Stimulated activated CD4-positive, alpha-beta T cell treated with anti-CD3 and anti-CD28 coated beads, Interleukin-2, amount 100 ng/mL, for 24 hours (primary cell): ENCODE measurements around the gene LST1.
"Not testable (repeated sequence)": the region's sequence is repeated elsewhere in the genome, so short reads cannot be mapped to it uniquely, and the experiment has no call there.

Experiments used
- DNase-seq, 2 donors: peaks; one replicate each; pipeline ENCODE4 v3.0.0-alpha.2; 2020

LST1 gene

GRCh38 chr6:31581434-31582229 is 4.4 kb upstream of the LST1 start:
- peak; percentile 29 to 36 for DNase-seq

GRCh38 chr6:31582230-31582643 is 3.8 kb upstream of the LST1 start, which contains the start of gene LTB:
Gene LTB (minus strand): TSS chr6:31582424. CDS start chr6:31582417, 7 bp downstream.
- DNase-seq = peak; percentile 55

GRCh38 chr6:31585491-31585890 is 586 bp upstream of the LST1 start:
- peak; percentile 35 to 54 for DNase-seq

- DNase-seq = peak in 1 of 2 donors; percentile 22
These were observed 663 bp downstream of the LST1 start for GRCh38 chr6:31586599-31587281.

- no peak for DNase-seq
These were observed 2.0 kb downstream of the LST1 start for GRCh38 chr6:31587791-31588777.

- DNase-seq = no peak
These were observed 3.0 kb downstream of the LST1 start for GRCh38 chr6:31588871-31589650.

GRCh38 chr6:31590691-31591090 is 4.6 kb downstream of the LST1 start:
- not testable (repeated sequence) for DNase-seq

GRCh38 chr6:31592396-31592771 is 6.3 kb downstream of the LST1 start:
- DNase-seq = no peak

- DNase-seq = peak; percentile 34 to 45
These were observed 10.9 kb downstream of the LST1 start for GRCh38 chr6:31597006-31597405.

GRCh38 chr6:31607317-31607716 is 21.2 kb downstream of the LST1 start:
- DNase-seq = no peak

- no peak for DNase-seq
These were observed 23.7 kb downstream of the LST1 start for GRCh38 chr6:31609519-31610406.

GRCh38 chr6:31610968-31611367 is 24.9 kb downstream of the LST1 start:
- DNase-seq = no peak

- DNase-seq = no peak
These were observed 28.1 kb downstream of the LST1 start for GRCh38 chr6:31614075-31614619.

GRCh38 chr6:31614684-31615578 is 28.9 kb downstream of the LST1 start, which contains the start of gene AIF1:
Gene AIF1 (plus strand): TSS chr6:31615234. CDS start chr6:31615330, 96 bp downstream.
- DNase-seq = no peak

- peak; percentile 44 to 47 for DNase-seq
These were observed 29.7 kb downstream of the LST1 start for GRCh38 chr6:31615748-31616147.

GRCh38 chr6:31617010-31617409 is 30.9 kb downstream of the LST1 start:
- no peak for DNase-seq

- peak; percentile 96 to 97 for DNase-seq
These were observed 33.9 kb downstream of the LST1 start for GRCh38 chr6:31619805-31620585.

- DNase-seq = peak; percentile 83 to 96
These were observed 34.7 kb downstream of the LST1 start, which contains the start of gene PRRC2A for GRCh38 chr6:31620586-31621319. Gene PRRC2A (plus strand): TSS chr6:31620715. CDS start chr6:31622790, 2,075 bp downstream.
